CD4-positive, alpha-beta T cell treated with Interleukin-15 for 4 hours (primary cell): ENCODE results near the gene SYTL5.

Experiments used
- DNase-seq: peaks from one replicate; pipeline ENCODE4 v3.0.0-alpha.2; 2020; ENCODE audit warnings: low spot score

Gene SYTL5

DNA sequence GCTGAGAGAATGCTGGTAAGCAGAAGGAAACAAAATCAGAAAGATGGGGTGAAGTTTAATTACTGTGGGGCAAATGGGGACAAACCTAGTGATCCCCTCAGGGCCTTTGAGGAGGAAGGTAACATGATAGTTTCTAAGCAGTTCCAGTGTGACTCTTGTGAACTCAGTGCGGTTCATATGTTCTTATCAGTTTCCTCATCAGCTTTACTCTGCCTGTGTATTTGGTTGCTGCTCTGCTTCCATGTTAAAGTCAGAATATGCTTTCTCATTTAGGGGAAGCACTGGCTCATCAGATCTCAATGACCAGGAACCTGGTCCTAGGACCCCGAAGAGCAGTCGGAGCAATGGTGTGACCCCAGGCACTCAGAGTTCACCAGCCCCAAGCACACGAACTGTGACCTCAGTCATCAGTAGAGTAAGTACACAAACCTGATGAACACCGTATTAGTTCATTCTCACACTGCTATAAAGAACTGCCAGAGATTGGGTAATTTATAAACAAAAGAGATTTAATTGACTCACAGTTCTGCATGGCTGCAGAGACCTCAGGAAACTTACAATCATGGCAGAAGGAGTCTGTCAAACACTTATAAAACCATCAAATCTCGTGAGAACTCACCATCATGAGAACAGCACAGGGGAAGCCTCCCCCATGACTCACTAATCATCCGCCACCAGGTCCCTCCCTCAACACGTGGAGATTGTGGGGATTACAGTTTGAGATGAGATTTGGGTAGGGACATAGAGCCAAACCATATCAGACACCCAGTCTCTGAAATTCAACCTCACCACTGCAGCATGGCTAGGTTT is 83.0 kb downstream of the SYTL5 start:
- DNase-seq = no peak

GRCh38 chrX:38095971-38096529 is 89.7 kb downstream of the SYTL5 start:
- no peak for DNase-seq

DNA sequence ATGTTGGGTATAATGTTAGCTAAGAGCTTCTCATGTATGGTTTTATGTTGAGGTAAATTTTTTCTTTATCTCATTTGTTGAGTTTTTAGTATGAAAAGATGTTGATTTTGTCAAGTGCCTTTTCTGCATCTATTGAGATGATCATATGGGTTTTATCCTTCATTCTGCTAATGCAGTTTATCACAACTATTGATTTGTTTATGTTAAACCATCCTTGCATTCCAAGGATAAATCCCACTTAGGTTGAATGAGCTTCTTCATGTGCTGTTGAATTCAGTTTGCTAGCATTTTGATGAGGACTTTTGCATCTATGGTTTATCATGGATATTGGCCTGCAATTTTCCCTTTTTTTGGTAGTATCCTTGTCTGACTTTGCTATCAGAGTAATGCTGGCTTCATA is 93.3 kb downstream of the SYTL5 start:
- DNase-seq = no peak

DNA sequence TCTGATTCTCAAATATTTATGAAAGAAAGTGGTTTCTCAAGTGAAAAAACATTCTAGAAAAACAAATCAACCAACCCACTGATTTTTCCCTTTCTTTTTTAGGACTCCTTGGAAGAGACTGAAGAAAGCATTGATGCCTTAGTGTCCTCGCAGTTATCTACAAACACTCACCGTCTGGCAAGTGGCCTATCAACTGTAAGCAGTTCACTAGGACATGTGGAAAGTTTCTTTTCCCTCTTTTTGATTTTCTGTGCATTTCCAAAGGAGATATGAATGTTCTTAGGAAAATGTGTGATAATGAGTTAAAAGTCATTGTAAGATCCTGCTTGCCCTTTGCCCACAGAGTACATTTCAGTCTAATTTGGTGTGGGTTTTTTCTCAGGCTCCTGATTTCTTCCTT is 95.9 kb downstream of the SYTL5 start:
- no peak for DNase-seq

DNA sequence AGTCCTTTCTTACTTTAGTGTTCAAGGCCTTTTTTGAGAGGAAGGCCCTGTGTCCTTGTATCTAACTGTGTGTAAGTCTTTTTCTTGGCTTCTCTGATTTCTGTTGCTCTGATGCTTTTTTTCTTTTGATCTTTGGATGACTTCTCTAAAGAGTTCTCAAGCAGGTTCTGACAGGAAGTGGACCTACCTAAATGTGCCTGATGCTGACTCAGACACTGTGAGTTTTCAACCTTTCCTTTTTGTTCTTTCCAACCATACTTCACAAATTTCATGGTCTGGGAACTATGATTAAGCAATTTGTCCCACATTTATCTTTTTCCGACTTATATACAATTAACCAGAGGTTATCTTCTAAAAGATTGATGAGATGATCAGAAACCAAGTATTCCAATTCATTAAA is 96.5 kb downstream of the SYTL5 start:
- no peak for DNase-seq

GRCh38 chrX:38103857-38104812 is 97.8 kb downstream of the SYTL5 start:
- no peak for DNase-seq

- no peak for DNase-seq
Measured at GRCh38 chrX:38105216-38105725, 98.9 kb downstream of the SYTL5 start.

DNA sequence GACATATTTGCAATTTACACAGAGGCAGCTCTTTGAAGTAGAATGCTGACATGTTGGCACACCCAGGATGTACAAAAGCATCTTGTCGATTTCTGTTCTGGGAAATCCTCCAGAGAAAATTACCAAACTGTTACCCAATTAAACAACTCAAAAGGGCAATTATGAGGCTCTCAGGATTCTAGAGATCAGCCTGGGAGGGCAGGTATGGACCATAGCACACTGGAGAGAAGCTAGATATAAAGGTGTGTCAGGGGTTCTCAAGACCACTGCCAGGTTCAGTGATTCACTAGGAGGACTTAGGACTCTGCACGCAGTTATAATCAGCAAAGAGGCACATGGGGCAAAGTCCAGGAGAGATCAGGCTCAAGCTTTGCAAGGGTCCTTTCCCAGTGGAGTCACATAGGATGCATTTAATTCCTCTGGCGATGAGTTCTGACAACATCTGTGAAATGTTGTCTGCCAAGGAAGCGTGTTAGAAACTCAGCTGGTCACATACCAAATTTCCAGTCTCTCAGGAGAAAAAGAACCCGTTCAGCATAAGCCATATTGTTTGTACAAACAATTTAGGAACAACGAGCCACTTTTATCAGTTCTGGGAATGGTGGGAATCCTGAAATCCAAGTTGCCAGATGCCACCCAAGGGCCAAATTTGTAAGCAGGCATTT is 100.8 kb downstream of the SYTL5 start:
- DNase-seq = no peak

DNA sequence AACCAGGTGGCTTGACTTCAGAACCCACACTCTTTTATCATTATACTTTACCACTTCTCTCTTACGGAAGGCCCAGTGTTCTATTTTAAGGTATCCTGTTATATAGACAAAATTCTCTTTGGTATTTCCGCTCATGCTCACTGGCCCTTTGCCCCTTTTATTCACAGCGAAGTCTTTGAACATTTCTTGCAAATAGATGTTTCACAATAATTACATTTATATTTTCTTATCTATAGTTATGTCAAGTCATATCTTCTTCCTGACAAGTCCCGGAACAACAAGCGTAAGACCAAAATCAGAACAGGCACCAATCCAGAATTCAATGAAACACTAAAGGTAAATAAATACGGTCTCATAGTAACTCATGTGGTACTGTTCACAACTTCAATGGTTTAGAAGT is 102.0 kb downstream of the SYTL5 start:
- no peak for DNase-seq

DNA sequence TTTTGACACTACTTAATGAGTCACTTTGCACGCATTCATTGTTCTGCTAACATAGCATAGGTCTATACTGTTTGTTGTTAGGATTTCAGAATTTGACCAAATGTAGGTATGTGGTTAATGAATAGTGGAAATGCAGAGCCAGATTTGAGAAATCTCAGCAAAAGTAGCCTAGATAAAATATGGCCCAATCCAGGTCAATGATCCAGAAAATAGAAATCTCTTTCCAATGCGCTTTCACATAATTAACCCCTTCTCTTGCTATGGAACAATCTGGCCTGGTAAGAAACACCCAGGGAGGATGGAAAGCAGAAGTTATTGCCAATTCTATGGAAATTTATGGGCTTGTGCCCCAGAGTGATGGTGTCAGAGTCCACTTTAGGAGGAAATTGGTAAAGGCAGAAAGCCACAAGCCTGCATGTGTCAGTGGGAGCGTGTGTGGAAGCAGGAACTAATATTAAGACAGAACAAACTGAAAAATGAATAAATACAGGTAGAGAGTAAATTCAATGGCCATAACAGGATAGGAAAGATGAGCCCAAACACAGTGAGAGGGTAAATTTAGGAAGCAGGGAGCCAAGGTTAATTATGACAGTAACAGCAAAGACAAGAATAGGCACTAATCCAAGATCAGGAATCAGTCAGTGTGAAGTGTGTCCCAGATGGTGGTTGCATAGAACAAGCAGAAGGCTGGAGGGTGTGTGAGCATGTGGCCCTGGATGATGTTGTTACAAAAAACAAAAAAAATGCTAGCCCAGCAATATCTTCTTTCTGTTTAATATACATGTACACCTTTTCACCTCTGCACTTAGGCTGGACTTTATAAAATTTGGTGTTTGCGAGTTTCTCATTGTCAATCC is 102.9 kb downstream of the SYTL5 start:
- DNase-seq = no peak

DNA sequence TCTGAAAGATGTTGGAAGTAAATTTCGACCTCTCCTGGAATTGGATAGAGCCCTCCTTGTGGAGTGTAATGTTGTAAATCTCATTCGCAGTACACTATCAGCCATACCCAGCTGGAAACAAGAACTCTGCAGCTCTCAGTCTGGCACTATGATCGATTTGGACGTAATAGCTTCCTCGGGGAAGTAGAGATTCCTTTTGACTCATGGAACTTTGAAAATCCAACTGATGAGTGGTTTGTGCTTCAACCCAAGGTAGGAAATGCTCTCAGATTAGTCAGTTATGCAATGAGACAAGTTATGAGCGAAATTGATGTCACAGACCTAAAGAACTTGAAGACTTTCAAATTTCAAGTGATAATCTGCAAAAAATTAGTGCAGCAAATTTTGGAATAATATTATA is 103.9 kb downstream of the SYTL5 start:
- DNase-seq = no peak

- DNase-seq = no peak
Measured at GRCh38 chrX:38111196-38111595, 104.8 kb downstream of the SYTL5 start.

DNA sequence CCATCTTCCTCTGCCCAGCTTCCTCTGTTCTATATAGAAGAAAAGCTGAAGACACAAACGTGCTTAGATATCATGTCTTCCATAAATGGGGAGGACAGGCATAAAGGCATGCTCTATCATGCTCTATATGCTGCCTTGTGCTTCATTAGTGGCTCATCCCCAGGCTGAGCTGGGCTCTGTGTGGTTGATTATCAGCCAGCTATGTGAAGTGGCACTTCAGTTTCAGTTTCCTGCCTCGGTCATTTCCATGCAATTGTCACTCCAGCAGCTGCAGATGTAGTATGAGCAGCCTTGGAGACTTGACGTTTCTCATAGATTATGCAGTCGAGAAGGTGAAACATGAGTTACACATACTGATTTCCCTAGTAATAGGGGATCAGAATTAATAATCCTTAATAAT is 106.2 kb downstream of the SYTL5 start:
- DNase-seq = no peak

DNA sequence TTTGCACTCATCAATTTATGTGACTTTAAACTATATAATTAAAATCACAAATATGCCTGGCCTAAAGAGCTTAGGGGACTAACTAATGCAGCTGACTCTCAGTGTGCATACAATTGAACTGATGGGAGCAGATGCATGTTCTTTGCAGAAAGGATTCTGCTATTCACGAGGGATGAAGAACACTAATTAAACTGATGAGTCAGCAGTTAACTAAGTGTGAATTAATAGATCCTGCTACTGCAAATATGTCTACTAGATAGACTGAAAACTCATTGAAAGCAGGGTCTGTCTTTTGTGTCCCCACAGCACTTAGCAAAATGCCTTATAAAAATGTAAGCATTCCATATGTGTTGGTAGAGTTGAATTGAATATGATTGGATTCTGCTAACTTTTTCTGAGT is 110.4 kb downstream of the SYTL5 start:
- DNase-seq = no peak

DNA sequence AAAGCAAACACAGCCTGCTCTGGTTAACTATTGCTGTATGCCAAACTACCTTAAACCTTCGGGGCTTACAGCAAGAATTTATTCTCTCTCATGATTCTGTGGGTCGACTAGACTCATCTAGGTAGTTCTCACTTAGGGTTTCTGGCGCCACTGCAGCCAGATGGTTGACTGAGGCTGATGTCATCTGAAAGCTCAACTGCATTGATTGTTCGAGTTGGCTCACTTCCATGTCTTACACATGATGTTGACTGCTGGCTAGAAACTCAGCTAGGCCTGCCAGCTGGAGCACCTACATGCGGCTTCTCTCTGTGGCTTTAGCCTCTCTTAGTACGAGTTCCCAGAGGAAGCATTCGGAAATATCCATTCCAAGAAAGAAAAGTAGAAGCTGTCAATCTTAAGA is 111.1 kb downstream of the SYTL5 start:
- DNase-seq = no peak

DNA sequence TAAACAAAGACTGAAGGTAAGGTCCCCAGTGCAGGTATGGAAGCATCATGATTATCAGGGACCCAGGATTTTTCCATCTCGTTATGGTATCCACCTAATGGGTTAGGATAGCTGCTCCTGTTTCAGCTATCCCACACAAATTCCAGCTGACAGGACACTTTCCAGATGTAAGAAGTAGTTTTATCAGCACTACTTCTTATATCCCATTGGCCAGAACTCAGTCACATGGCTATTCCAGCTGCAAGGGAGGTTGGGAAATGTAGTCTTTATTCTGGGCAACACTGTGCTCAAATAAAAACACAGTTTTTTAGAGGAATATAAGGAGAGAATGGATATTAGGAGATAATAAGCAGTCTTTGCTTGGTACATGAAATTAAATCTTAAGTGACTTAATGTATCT is 117.6 kb downstream of the SYTL5 start:
- DNase-seq = no peak

- no peak for DNase-seq
Measured at GRCh38 chrX:38126179-38126578, 119.8 kb downstream of the SYTL5 start.

DNA sequence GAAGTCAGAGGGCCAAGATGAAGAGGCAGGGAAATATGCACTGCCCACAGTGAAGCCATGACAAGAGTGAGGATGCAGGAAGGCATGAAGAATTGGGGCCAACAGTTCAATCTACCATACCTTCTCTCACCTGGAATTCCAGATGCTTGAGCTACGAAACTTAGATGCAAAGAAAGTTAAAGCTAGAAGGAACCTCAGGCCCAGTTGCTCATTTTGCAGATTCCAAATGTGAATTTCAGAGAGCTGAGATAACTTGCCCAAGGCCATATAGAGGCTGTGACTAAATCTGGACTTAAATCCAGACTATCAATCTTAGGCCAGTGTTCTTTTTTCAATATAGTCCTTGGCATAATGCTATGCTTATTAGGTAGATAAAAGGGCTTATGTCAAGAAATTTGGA is 121.6 kb downstream of the SYTL5 start:
- DNase-seq = no peak

GRCh38 chrX:38129366-38129765 is 123.0 kb downstream of the SYTL5 start:
- DNase-seq = no peak

GRCh38 chrX:38138157-38138891 is 132.0 kb downstream of the SYTL5 start:
- DNase-seq = no peak
